ENCODE data around the gene RMDN2. TPM values are rescaled to one million over a fixed set of nuclear protein-coding genes. Genes with fewer than 3 reads are reported as not detected.

The RMDN2 gene
- total RNA-seq, 1 donor from 2014 or later, result 2.5 TPM

DNA sequence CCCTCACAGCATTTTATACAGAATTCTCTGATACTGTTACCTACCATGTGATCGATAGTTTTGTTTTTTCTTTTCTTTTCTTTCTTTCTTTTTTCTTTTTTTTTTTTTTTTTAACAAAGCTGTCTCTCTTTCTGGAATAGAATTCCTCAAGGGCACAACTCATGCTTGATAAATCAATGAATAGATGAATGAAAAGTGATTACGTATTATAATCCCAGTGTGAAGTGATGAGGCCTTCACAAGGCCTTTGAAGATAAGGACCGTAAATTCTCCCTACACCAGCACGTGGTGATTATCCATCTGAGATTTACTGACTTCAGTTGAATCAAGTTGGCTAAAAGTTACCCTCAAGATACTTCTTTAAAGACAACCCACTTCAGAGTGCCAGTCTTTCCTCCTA, 46.6 kb upstream of the RMDN2 start:
- peaks cover 5% of the 10 kb centered on the region for H3K27me3 Mint-ChIP-seq (ENCODE audit: unreplicated experiment)
- H3K9me3 Mint-ChIP-seq (ENCODE audit: unreplicated experiment), result no peaks in the 10 kb centered on the region
- DNase-seq (ENCODE audit: low spot score), result no peak
- H3K4me1 Mint-ChIP-seq (ENCODE audit: unreplicated experiment), result peaks cover 24% of the 10 kb centered on the region
- no peak overlapping the region for H3K4me3 Mint-ChIP-seq (ENCODE audit: unreplicated experiment)
- TF ChIP-seq, protein P1, sequence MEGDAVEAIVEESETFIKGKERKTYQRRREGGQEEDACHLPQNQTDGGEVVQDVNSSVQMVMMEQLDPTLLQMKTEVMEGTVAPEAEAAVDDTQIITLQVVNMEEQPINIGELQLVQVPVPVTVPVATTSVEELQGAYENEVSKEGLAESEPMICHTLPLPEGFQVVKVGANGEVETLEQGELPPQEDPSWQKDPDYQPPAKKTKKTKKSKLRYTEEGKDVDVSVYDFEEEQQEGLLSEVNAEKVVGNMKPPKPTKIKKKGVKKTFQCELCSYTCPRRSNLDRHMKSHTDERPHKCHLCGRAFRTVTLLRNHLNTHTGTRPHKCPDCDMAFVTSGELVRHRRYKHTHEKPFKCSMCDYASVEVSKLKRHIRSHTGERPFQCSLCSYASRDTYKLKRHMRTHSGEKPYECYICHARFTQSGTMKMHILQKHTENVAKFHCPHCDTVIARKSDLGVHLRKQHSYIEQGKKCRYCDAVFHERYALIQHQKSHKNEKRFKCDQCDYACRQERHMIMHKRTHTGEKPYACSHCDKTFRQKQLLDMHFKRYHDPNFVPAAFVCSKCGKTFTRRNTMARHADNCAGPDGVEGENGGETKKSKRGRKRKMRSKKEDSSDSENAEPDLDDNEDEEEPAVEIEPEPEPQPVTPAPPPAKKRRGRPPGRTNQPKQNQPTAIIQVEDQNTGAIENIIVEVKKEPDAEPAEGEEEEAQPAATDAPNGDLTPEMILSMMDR (IDR thresholded peaks at IDR 0.05; ENCODE audit: unreplicated experiment), result no peak
- no peaks in the 10 kb centered on the region for H3K36me3 Mint-ChIP-seq (ENCODE audit: low read depth, unreplicated experiment)
- H3K27ac Mint-ChIP-seq (ENCODE audit: unreplicated experiment), result no peak overlapping the region

DNA sequence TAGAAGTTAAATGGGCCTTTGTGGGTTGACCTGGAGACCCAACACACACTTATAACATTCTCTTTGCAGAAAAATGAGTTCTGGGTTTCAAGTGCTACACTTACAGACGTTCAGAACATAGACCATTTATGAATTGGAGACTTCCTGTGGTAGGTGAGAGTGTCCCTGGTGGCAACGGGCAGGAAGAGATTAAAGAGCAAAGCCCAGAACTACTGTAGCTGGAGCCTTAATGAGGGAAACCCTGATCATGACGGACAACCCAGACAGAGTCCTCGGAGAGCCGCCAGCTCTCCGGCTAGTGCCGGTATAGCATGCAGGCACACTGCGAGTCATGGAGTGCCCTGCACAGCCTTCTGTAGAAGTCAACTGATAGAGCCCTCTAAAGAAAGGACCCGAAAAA, 44.5 kb upstream of the RMDN2 start:
- TF ChIP-seq, protein P1 (IDR thresholded peaks at IDR 0.05; ENCODE audit: unreplicated experiment), result no peak
- H3K27me3 Mint-ChIP-seq (ENCODE audit: unreplicated experiment), result no peaks in the 10 kb centered on the region
- no peak overlapping the region for H3K27ac Mint-ChIP-seq (ENCODE audit: unreplicated experiment)
- DNase-seq (ENCODE audit: low spot score), result no peak
- H3K4me3 Mint-ChIP-seq (ENCODE audit: unreplicated experiment), result no peak overlapping the region
- H3K9me3 Mint-ChIP-seq (ENCODE audit: unreplicated experiment), result no peaks in the 10 kb centered on the region
- H3K36me3 Mint-ChIP-seq (ENCODE audit: low read depth, unreplicated experiment), result no peaks in the 10 kb centered on the region
- peaks cover 11% of the 10 kb centered on the region for H3K4me1 Mint-ChIP-seq (ENCODE audit: unreplicated experiment)

DNA sequence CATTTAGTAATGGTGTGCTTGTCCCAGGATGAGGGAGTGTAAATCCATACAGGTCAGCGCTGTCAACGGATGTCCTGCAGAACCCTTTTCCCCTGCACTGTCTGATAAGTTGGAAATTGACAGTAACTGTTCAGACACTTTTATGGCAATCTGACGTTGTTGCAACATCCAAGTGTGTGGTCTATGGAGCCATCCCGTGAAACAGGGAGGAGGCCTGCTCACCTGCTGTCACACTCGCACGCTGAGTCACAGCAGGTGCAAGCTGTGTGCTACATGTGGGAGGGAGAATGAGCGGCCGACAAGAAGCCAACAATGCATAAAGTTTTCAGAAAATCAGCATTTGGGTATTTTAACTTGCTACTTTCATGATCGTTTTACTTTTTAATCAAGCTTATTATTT, 43.7 kb upstream of the RMDN2 start:
- TF ChIP-seq, protein P1 (IDR thresholded peaks at IDR 0.05; ENCODE audit: unreplicated experiment), result no peak
- Mint-ChIP-seq H3K27me3 (ENCODE audit: unreplicated experiment) (no peaks in the 10 kb centered on the region), H3K4me3 (ENCODE audit: unreplicated experiment) (no peak overlapping the region), H3K4me1 (ENCODE audit: unreplicated experiment) (peaks cover 4% of the 10 kb centered on the region), H3K27ac (ENCODE audit: unreplicated experiment) (no peak overlapping the region), H3K36me3 (ENCODE audit: low read depth, unreplicated experiment) (no peaks in the 10 kb centered on the region), H3K9me3 (ENCODE audit: unreplicated experiment) (no peaks in the 10 kb centered on the region)
- no peak for DNase-seq (ENCODE audit: low spot score)

DNA sequence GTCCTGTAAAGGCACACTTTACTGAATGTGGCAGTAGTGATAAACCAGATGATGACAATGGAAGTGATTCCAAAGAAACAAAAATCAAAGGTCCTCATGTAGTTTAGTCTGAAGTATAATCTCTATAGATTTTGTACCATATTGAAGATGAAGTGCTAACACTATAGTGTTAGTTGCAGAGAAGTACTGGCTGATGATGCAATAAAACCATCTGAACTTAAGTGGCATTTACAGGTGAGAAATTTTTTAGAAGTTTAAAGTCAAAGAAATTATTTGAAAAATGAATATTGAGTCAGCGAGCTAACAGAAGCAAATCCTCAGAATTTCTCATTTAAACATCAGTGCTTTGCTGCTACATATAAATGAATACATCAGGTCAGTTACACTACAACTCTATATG, 43.1 kb upstream of the RMDN2 start:
- TF ChIP-seq, protein P1 (IDR thresholded peaks at IDR 0.05; ENCODE audit: unreplicated experiment), result no peak
- Mint-ChIP-seq H3K4me3 (ENCODE audit: unreplicated experiment) (no peak overlapping the region), H3K27me3 (ENCODE audit: unreplicated experiment) (no peaks in the 10 kb centered on the region), H3K9me3 (ENCODE audit: unreplicated experiment) (no peaks in the 10 kb centered on the region), H3K27ac (ENCODE audit: unreplicated experiment) (no peak overlapping the region), H3K4me1 (ENCODE audit: unreplicated experiment) (no peaks in the 10 kb centered on the region), H3K36me3 (ENCODE audit: low read depth, unreplicated experiment) (no peaks in the 10 kb centered on the region)
- DNase-seq (ENCODE audit: low spot score), result no peak

DNA sequence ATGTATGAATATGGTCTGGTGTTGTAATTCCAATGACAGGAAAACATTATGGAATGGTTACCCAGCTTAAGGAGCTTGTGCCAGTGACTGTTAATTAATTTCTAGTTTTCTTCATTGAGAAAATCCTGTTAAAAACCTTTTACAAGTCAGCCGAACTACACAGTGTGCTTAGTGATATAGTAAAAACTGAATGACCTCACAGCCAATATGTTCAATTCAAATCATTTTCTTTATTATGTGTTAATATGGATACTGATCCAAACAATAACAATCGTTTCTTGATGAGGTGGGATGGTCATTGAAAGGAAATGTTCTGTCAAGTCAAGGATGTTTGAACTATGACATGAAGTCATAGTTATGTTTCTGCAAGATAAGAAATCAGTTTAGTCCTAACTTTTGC, 41.6 kb upstream of the RMDN2 start:
- DNase-seq (ENCODE audit: low spot score), result no peak
- no peak overlapping the region for H3K27ac Mint-ChIP-seq (ENCODE audit: unreplicated experiment)
- H3K27me3 Mint-ChIP-seq (ENCODE audit: unreplicated experiment), result no peaks in the 10 kb centered on the region
- no peak overlapping the region for H3K4me3 Mint-ChIP-seq (ENCODE audit: unreplicated experiment)
- H3K9me3 Mint-ChIP-seq (ENCODE audit: unreplicated experiment), result no peaks in the 10 kb centered on the region
- TF ChIP-seq, protein P1 (IDR thresholded peaks at IDR 0.05; ENCODE audit: unreplicated experiment), result no peak
- H3K36me3 Mint-ChIP-seq (ENCODE audit: low read depth, unreplicated experiment), result no peaks in the 10 kb centered on the region
- H3K4me1 Mint-ChIP-seq (ENCODE audit: unreplicated experiment), result no peaks in the 10 kb centered on the region
